NCI-H2081 treated with DMSO at 0.1 percent for 48 hours (cell line): ENCODE measurements around the gene CNIH2.

Source experiments
- DNase-seq: peaks from one replicate; lab custom pipeline; 2025; lab: John Stamatoyannopoulos, UW

CNIH2 gene

DNA sequence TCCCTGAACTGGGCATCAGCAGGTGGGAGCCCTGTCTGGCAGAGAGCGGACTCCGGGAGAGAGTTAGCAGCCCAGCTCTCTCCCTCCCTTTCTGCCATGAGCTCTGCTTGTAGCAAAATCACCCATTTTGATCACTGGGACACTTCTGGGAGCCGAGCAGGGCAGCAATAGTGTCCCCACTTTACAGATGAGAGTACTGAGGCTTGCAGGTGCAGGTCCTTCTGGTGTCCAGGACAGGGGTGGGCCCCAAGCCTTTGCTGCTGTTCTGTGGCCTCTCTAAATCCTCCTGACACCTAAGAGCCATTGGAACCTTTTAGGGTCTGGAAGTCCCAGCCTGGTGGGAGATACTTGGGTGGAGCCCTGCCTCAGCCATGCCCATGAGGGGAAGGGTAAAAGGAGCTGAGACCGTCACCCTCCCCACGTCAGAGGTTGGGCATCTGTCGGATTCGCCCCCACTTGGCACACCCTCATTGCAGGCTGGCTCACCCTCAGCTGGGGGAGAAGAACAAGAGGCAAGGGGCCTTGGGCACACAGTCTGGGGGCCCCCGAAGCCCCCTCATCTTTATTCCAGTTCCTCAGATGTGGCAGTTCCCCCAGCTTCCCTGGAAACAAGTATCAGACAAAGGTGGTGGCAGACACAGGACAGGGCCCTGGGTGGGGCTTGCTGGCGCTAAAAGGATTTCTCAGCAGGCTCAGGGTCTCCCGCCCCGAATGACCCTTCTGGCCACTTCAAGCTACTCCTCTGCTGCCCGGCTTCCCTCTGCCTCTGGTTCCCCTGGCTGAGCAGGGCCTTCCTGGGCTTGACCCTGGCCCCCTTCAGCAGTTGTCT lies 53.8 kb downstream of the CNIH2 start:
- DNase-seq = no peak

DNA sequence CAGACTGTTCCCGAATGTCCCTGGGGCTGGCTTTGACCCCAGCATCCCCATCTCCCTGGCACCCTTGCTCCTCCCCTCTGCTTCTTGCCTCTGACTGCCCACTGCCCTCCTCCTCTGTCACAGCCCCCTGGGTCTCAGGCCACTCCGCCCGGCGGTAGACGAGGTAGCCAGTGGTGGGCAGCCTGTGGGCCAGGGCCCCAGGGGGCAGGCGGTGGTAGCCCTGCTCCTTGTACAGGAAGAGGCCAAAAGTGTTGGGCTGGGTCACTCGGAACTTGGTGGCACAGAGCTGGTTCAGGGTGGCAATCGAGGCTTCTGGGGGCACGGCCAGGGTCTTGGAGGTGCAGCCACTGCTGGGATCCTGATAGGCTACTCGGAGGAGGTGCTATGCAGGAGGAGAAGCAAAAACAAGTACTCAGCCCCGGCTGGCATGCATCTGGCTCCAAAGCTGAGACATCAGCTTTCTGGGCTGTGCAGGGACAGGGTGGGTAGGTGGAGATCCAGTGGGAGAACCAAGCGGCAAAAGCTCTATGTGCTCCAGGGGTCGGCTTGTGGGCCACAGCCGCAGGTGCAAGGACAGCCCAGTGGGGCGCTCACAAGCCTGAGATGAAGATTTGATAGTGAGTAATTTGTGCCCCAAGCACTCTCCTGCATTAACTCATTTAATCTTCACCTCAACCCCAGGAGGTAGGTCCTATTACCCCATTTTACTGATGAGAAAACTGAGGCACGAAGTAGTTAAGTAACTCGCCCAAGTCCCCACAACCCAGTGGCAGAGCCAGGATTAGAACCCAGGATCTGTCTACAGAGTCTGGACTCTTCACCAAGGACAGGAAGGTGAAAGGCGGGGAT lies 54.6 kb downstream of the CNIH2 start:
- DNase-seq = no peak

DNA sequence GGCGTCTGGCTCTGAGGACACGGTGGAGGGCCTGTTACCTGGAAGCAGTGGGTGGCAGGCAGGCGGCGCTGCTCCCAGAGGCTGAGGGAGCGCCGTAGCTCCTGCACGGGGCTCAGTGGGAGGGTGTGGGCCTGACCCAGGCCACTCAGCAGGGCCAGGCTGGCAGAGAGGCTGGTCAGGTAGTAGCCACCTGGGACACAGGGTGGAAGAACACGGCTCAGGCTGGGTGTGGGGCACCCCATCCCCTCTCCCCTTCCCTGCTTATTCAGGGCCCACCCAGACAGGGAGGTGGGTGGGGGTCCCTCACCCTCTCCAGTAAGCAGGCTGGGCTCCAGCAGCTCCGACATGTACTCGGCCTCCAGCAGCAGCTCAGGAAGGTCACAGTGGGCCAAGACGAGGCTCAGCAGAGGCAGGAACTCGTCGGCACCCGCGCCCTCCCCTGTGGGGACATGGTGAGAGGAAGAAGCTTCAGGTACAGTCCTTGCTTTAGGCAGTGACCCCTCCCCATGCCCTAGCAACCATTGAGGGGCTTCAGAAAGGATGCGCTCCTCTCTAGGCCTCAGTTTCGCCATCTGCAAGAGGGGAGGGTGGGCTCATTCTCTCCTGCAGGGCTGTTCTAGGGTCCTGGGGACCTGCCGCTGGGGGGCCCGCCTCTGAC lies 55.4 kb downstream of the CNIH2 start:
- DNase-seq = no peak
